ENCODE data around the gene SMG6. TPM values are rescaled to one million over a fixed set of nuclear protein-coding genes. Genes with fewer than 3 reads are reported as not detected.
"Not testable (repeated sequence)": the region's sequence is repeated elsewhere in the genome, so short reads cannot be mapped to it uniquely, and the experiment has no call there.

The SMG6 gene
- polyA plus RNA-seq, 2 donors, result 14.0 to 16.7 TPM

GRCh38 chr17:2266865-2267228, 36.7 kb downstream of the SMG6 start:
- Histone ChIP-seq H3K27me3 (ENCODE audit: control insufficient read depth in 1 of 2, insufficient read depth in 2 of 2, low read length in 2 of 2) (no peaks in the 10 kb centered on the region), H3K4me3 (ENCODE audit: low read depth in 1 of 2, low read length in 2 of 2) (no peak overlapping the region), H3K27ac (ENCODE audit: low read depth in 2 of 2, low read length in 1 of 2) (peak overlapping the region; percentile 16 to 42), H3K9me3 (ENCODE audit: control insufficient read depth in 2 of 2, insufficient read depth in 1 of 2, low read depth in 1 of 2, low read length in 1 of 2) (no peaks in the 10 kb centered on the region), H3K4me1 (ENCODE audit: control insufficient read depth in 2 of 2, insufficient read depth in 2 of 2, low read length in 1 of 2) (no peaks in the 10 kb centered on the region), H3K36me3 (ENCODE audit: control insufficient read depth in 2 of 2, insufficient read depth in 2 of 2, low read length in 1 of 2) (peaks cover 4% of the 10 kb centered on the region in 2 donors)
- WGBS, 2 donors, result 65 to 68% methylated on average over 3 of the region's 3 CpGs

DNA sequence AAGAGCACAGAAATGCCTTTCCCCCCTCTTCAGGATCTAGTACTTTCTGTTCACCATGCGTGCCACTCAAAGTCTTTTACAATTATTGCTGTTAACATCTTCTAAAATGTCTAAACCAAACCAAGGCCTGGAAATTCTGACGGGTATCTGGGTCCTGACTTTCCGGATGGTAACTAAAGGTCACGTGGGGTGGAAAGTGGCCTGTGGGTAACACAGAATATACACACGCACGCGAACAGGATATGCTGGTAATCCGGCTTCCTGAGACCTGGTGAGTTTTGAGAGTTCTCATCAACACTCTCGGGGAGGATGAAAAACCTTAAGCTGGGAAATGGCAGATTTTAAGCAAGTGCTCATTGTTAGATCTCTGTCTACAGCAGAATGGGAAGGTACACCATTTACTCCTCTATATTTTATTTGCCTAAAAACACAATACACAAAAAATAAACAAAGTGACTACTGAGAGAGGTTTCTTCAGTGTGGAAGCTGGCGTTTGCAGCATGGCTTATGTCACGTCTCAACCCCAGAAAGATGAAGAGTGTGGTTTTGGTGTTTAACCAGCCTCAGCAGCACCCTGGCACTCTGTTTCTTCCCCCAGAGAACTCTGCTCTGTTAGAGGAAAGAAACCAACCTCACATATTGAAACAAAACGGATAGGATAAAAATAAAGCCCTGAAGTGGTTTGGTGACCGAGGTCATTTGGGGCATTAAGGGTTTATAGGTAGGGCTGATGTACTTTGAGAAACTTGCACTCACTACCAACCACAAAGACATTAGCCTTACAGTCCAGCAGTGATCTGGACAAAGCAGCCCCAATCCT, 37.3 kb downstream of the SMG6 start:
- no peaks in the 10 kb centered on the region for H3K27me3 ChIP-seq (ENCODE audit: control insufficient read depth in 1 of 2, insufficient read depth in 2 of 2, low read length in 2 of 2)
- WGBS, 2 donors, result 67 to 74% methylated on average over 13 of the region's 13 CpGs
- H3K4me1 ChIP-seq (ENCODE audit: control insufficient read depth in 2 of 2, insufficient read depth in 2 of 2, low read length in 1 of 2), result no peaks in the 10 kb centered on the region
- H3K4me3 ChIP-seq (ENCODE audit: low read depth in 1 of 2, low read length in 2 of 2), result no peak overlapping the region
- H3K9me3 ChIP-seq (ENCODE audit: control insufficient read depth in 2 of 2, insufficient read depth in 1 of 2, low read depth in 1 of 2, low read length in 1 of 2), result no peaks in the 10 kb centered on the region
- peak overlapping the region; percentile 19 to 65 for H3K27ac ChIP-seq (ENCODE audit: low read depth in 2 of 2, low read length in 1 of 2)
- peaks cover 4% of the 10 kb centered on the region in 2 donors for H3K36me3 ChIP-seq (ENCODE audit: control insufficient read depth in 2 of 2, insufficient read depth in 2 of 2, low read length in 1 of 2)

GRCh38 chr17:2265166-2265565, 38.4 kb downstream of the SMG6 start:
- H3K36me3 ChIP-seq (ENCODE audit: control insufficient read depth in 2 of 2, insufficient read depth in 2 of 2, low read length in 1 of 2), result not testable (repeated sequence)
- 94 to 96% methylated on average over 10 of the region's 10 CpGs for WGBS, 2 donors
- peak overlapping the region; percentile 2 to 42 for H3K27ac ChIP-seq (ENCODE audit: low read depth in 2 of 2, low read length in 1 of 2)

GRCh38 chr17:2264067-2264860, 39.3 kb downstream of the SMG6 start:
- H3K36me3 ChIP-seq (ENCODE audit: control insufficient read depth in 2 of 2, insufficient read depth in 2 of 2, low read length in 1 of 2), result peaks cover 4% of the 10 kb centered on the region in 2 donors
- no peaks in the 10 kb centered on the region for H3K27me3 ChIP-seq (ENCODE audit: control insufficient read depth in 1 of 2, insufficient read depth in 2 of 2, low read length in 2 of 2)
- no peaks in the 10 kb centered on the region for H3K4me1 ChIP-seq (ENCODE audit: control insufficient read depth in 2 of 2, insufficient read depth in 2 of 2, low read length in 1 of 2)
- H3K9me3 ChIP-seq (ENCODE audit: control insufficient read depth in 2 of 2, insufficient read depth in 1 of 2, low read depth in 1 of 2, low read length in 1 of 2), result no peaks in the 10 kb centered on the region
- WGBS, 2 donors, result 66 to 75% methylated on average over 10 of the region's 10 CpGs
- H3K4me3 ChIP-seq (ENCODE audit: low read depth in 1 of 2, low read length in 2 of 2), result no peak overlapping the region
- H3K27ac ChIP-seq (ENCODE audit: low read depth in 2 of 2, low read length in 1 of 2), result peak overlapping the region; percentile 52 to 58

More at GRCh38 chr17:2265166-2265565, 38.4 kb downstream of the SMG6 start:
- not testable (repeated sequence) for H3K9me3 ChIP-seq (ENCODE audit: control insufficient read depth in 2 of 2, insufficient read depth in 1 of 2, low read depth in 1 of 2, low read length in 1 of 2); H3K4me1 ChIP-seq (ENCODE audit: control insufficient read depth in 2 of 2, insufficient read depth in 2 of 2, low read length in 1 of 2); H3K4me3 ChIP-seq (ENCODE audit: low read depth in 1 of 2, low read length in 2 of 2); H3K27me3 ChIP-seq (ENCODE audit: control insufficient read depth in 1 of 2, insufficient read depth in 2 of 2, low read length in 2 of 2)

DNA sequence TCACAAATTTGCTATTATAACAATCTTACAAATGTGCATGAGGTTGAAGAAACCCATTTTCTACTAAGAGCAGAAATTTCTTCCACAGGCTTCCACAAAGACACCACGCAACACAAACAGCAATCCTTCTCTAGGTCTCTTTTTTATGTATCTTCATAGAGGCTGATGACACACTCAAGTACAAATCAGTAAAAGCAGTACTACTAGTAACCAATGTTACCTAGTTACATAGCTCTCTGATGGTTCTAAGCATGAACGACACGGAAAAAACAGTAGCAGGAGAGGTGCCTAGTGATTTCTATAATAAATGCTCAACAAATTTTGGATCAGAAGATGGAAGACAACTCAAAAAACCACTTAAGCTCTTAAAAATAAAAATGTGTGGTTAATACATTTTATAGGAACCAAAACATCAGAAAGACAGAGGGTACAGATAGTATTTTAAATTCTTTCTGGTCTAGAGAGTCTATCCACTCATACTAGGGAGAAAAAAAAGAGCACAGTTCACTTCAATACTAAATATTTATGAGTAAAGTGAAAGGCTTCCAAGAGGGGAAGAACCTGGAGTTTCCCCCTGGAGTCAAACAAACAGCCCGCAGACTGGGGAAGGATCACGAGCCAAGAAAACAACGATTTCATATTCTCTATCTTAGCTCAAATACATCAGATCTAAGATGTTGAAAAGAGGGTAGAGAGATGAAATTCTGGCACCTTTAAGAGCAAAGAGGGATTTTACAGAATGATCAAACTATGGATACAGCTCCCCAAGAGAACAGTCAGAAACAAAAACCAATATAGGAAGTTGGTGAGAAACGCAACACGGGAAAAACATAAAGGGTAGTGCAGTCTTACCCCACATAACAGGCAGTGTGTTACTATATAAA, 40.2 kb downstream of the SMG6 start:
- Histone ChIP-seq H3K4me1 (ENCODE audit: control insufficient read depth in 2 of 2, insufficient read depth in 2 of 2, low read length in 1 of 2) (no peaks in the 10 kb centered on the region), H3K4me3 (ENCODE audit: low read depth in 1 of 2, low read length in 2 of 2) (no peak overlapping the region), H3K27ac (ENCODE audit: low read depth in 2 of 2, low read length in 1 of 2) (peak overlapping the region; percentile 52 to 58), H3K36me3 (ENCODE audit: control insufficient read depth in 2 of 2, insufficient read depth in 2 of 2, low read length in 1 of 2) (peaks cover 4% of the 10 kb centered on the region in 2 donors), H3K9me3 (ENCODE audit: control insufficient read depth in 2 of 2, insufficient read depth in 1 of 2, low read depth in 1 of 2, low read length in 1 of 2) (no peaks in the 10 kb centered on the region), H3K27me3 (ENCODE audit: control insufficient read depth in 1 of 2, insufficient read depth in 2 of 2, low read length in 2 of 2) (no peaks in the 10 kb centered on the region)
- WGBS, 2 donors, result 56 to 65% methylated on average over 8 of the region's 8 CpGs

- Histone ChIP-seq H3K4me3 (ENCODE audit: low read depth in 1 of 2, low read length in 2 of 2) (no peak overlapping the region), H3K4me1 (ENCODE audit: control insufficient read depth in 2 of 2, insufficient read depth in 2 of 2, low read length in 1 of 2) (no peaks in the 10 kb centered on the region), H3K9me3 (ENCODE audit: control insufficient read depth in 2 of 2, insufficient read depth in 1 of 2, low read depth in 1 of 2, low read length in 1 of 2) (no peaks in the 10 kb centered on the region), H3K27ac (ENCODE audit: low read depth in 2 of 2, low read length in 1 of 2) (peak overlapping the region; percentile 23 to 40), H3K36me3 (ENCODE audit: control insufficient read depth in 2 of 2, insufficient read depth in 2 of 2, low read length in 1 of 2) (peaks cover 2 to 4% of the 10 kb centered on the region in 2 donors), H3K27me3 (ENCODE audit: control insufficient read depth in 1 of 2, insufficient read depth in 2 of 2, low read length in 2 of 2) (no peaks in the 10 kb centered on the region)
- 54 to 71% methylated on average over 2 of the region's 2 CpGs for WGBS, 2 donors
These were observed 41.4 kb downstream of the SMG6 start for GRCh38 chr17:2262135-2262587.

DNA sequence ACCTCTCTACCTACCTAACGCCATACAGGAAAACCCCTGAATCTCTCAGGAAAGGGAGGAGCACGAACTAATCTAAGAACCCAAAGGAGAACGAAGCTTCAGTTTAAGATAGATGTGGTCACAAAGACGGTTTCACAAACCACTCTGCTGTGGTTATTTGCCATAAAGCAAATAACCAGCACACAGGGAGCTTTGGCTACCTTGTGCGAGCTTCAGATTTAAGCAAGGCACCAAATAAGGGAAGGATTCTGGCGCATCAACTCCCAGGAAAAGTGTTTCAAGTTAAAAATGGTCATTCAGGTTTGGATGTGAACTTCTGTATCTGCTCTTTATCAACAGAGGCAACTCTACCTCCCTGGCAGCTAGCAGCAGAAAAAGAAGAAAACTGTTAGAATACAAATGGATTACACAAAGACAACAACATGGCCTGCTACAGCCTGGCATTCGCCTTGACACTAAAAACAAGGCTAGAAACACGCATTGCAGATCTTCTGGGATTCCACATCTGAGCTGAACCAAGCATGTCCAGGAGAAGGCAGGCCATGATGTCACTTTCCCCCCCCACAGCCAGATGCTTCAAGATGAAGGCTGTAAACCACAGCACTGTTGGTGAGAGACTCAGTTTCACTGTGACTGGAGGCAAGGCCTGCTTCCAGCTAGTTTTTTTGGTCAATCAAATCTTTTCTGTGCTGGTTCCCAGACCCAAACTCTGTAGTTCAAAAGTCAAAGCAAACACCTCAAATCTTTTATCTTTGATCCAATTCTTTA, 43.6 kb downstream of the SMG6 start:
- H3K27me3 ChIP-seq (ENCODE audit: control insufficient read depth in 1 of 2, insufficient read depth in 2 of 2, low read length in 2 of 2), result no peaks in the 10 kb centered on the region
- H3K27ac ChIP-seq (ENCODE audit: low read depth in 2 of 2, low read length in 1 of 2), result peak overlapping the region in 1 of 2 donors; percentile 24
- no peaks in the 10 kb centered on the region for H3K36me3 ChIP-seq (ENCODE audit: control insufficient read depth in 2 of 2, insufficient read depth in 2 of 2, low read length in 1 of 2)
- no peaks in the 10 kb centered on the region for H3K4me1 ChIP-seq (ENCODE audit: control insufficient read depth in 2 of 2, insufficient read depth in 2 of 2, low read length in 1 of 2)
- WGBS, 2 donors, result 74 to 76% methylated on average over 8 of the region's 8 CpGs
- H3K4me3 ChIP-seq (ENCODE audit: low read depth in 1 of 2, low read length in 2 of 2), result no peak overlapping the region
- no peaks in the 10 kb centered on the region for H3K9me3 ChIP-seq (ENCODE audit: control insufficient read depth in 2 of 2, insufficient read depth in 1 of 2, low read depth in 1 of 2, low read length in 1 of 2)

DNA sequence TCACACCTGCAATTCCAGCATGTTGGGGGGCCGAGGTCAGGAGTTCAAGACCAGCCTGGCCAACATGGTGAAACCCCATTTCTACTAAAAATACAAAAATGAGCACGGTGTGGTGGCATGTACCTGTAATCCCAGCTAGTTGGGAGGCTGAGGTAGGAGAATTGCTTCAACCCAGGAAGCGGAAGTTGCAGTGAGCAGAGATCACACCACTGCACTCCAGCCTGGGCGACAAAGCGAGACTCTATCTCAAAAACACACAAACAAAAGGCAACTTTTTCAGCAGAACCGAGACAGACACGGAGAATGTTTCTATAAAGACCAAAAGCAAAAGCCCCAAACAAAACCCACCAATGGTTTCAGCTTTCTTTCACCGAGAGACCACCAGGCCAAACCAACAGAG, 44.8 kb downstream of the SMG6 start:
- 86 to 92% methylated on average over 8 of the region's 8 CpGs for WGBS, 2 donors
- not testable (repeated sequence) for H3K4me1 ChIP-seq (ENCODE audit: control insufficient read depth in 2 of 2, insufficient read depth in 2 of 2, low read length in 1 of 2); H3K27ac ChIP-seq (ENCODE audit: low read depth in 2 of 2, low read length in 1 of 2); H3K4me3 ChIP-seq (ENCODE audit: low read depth in 1 of 2, low read length in 2 of 2); H3K36me3 ChIP-seq (ENCODE audit: control insufficient read depth in 2 of 2, insufficient read depth in 2 of 2, low read length in 1 of 2); H3K9me3 ChIP-seq (ENCODE audit: control insufficient read depth in 2 of 2, insufficient read depth in 1 of 2, low read depth in 1 of 2, low read length in 1 of 2); H3K27me3 ChIP-seq (ENCODE audit: control insufficient read depth in 1 of 2, insufficient read depth in 2 of 2, low read length in 2 of 2)
